K562 (cell line): ENCODE measurements around the gene PADI4. TPM values are rescaled to one million over a fixed set of nuclear protein-coding genes. Genes with fewer than 3 reads are reported as not detected.

Experiments
- ATAC-seq: fragments of 200-7000 bp; cut with Tn5 transposase; 3 replicates; pipeline ENCODE4 v1.9.1; 2020; ENCODE audit warnings: moderate library complexity
- BruUV-seq: library from RNA; stranded (reverse); fragments of 400-500 nt; replicated peaks from 2 replicates; lab custom pipeline; 2021; lab: Mats Ljungman, UMichigan
- CTCF ChIA-PET: fragments of 300-600 bp; formaldehyde crosslinking; extraction: SDS; loops from one replicate; lab custom pipeline; 2021; ENCODE audit warnings: low intra/inter-chr PET ratio; lab: Yijun Ruan, JAX
- POLR2A ChIA-PET: fragments of 300-600, 350-650 bp; sonication (Branson Sonifier 250); formaldehyde crosslinking; extraction: SDS; loops from one replicate; lab custom pipeline; 2021; ENCODE audit warnings: antibody characterized with exemption, inconsistent platforms; lab: Yijun Ruan, JAX
- DNase-seq, 4 experiments: peaks; one replicate each; pipeline versions ENCODE4 v3.0.0 to v3.0.0-alpha.2; 2011 to 2018; ENCODE audit warnings: low spot score in 3 of 4, mixed read lengths in 3 of 4; ENCODE audit errors: extremely low read depth in 1 of 4
- FAIRE-seq: peaks from 2 replicates; lab custom pipeline; 2011; peaks lifted over from hg19 to GRCh38; lab: Jason Lieb, UNC
- H2AFZ ChIP-seq: 2 replicates; pipeline ENCODE4 v1.6.0; 2011; ENCODE audit warnings: low read depth, low read length, control low read depth, inconsistent platforms
- H3K27ac ChIP-seq: fragments of 200-600 bp; 3 replicates; pipeline ENCODE4 v1.8.0; 2011; ENCODE audit warnings: low read depth, mild to moderate bottlenecking, control low read depth, inconsistent platforms, low read length, moderate library complexity, mixed read lengths; ENCODE audit errors: extremely low read depth
- H3K27me3 ChIP-seq, 2 experiments: fragments of 300-600 bp in 1 of 2; 2 replicates in 1 of 2; 3 replicates in 1 of 2; pipeline versions ENCODE4 v1.6.0 to v1.8.0; 2011; ENCODE audit warnings: inconsistent platforms in 2 of 2, low read length in 2 of 2, mild to moderate bottlenecking in 1 of 2, mixed read lengths in 1 of 2, moderate library complexity in 1 of 2; ENCODE audit not compliant: control insufficient read depth in 2 of 2, insufficient read depth in 2 of 2
- H3K36me3 ChIP-seq: fragments of 300-600 bp; 3 replicates; pipeline ENCODE4 v1.8.0; 2011; ENCODE audit warnings: mild to moderate bottlenecking, low read length, inconsistent platforms; ENCODE audit not compliant: control insufficient read depth, insufficient read depth
- H3K4me1 ChIP-seq, 2 experiments: fragments of 200-600 bp in 1 of 2; replicated peaks in 1 of 2; 2 replicates in 1 of 2; 3 replicates in 1 of 2; pipeline versions ENCODE4 v1.5.1 to v1.8.0; 2011; ENCODE audit warnings: inconsistent platforms in 2 of 2, low read length in 2 of 2, mild to moderate bottlenecking in 1 of 2, mixed read lengths in 1 of 2, moderate library complexity in 1 of 2; ENCODE audit not compliant: control insufficient read depth in 2 of 2, insufficient read depth in 2 of 2
- H3K4me2 ChIP-seq: 2 replicates; pipeline ENCODE4 v1.6.1; 2011; ENCODE audit warnings: low read length, control low read depth, inconsistent platforms, mixed read lengths; ENCODE audit not compliant: insufficient read depth
- H3K4me3 ChIP-seq: fragments of 200-600 bp; sonication (generic), shearing (Covaris generic); 2 replicates; pipeline ENCODE4 v1.5.1; 2016; ENCODE audit warnings: control low read depth, inconsistent platforms
- H3K79me2 ChIP-seq: fragments of 200-600 bp; 3 replicates; pipeline ENCODE4 v1.8.0; 2011; ENCODE audit warnings: low read length, inconsistent platforms; ENCODE audit not compliant: control insufficient read depth, insufficient read depth
- H3K9ac ChIP-seq, 2 experiments: 2 replicates each; pipeline versions ENCODE4 v1.6.0 to v1.6.1; 2011; ENCODE audit warnings: low read depth in 2 of 2, low read length in 2 of 2, control low read depth in 1 of 2, inconsistent platforms in 1 of 2, mild to moderate bottlenecking in 1 of 2, mixed read lengths in 1 of 2; ENCODE audit not compliant: insufficient read depth in 1 of 2
- H3K9me1 ChIP-seq: one replicate; pipeline ENCODE4 v1.6.0; 2011; ENCODE audit warnings: inconsistent platforms, mild to moderate bottlenecking, low read length, moderate library complexity; ENCODE audit not compliant: control insufficient read depth, insufficient read depth
- H3K9me3 ChIP-seq: replicated peaks from 2 replicates; pipeline ENCODE4 v1.5.1; 2011; ENCODE audit warnings: low read depth, low read length, inconsistent platforms; ENCODE audit not compliant: control insufficient read depth, insufficient read depth
- H4K20me1 ChIP-seq: replicated peaks from 2 replicates; pipeline ENCODE4 v1.6.1; 2011; ENCODE audit warnings: low read length, inconsistent platforms, mixed read lengths; ENCODE audit not compliant: control insufficient read depth, insufficient read depth
- CHD4 ChIP-seq: fragments of 200-600 bp; sonication (generic); IDR thresholded peaks from 3 replicates; pipeline ENCODE4 v1.6.1; 2012; ENCODE audit warnings: low read depth, mild to moderate bottlenecking, mixed read lengths, low read length, inconsistent platforms; ENCODE audit not compliant: insufficient read depth, insufficient replicate concordance, poor library complexity, severe bottlenecking
- HOXB6 ChIP-seq: fragments of 250-450 bp; sonication (Bioruptor Pico); IDR thresholded peaks from 2 replicates; pipeline ENCODE4 v1.5.1; 2022; ENCODE audit warnings: mild to moderate bottlenecking, borderline replicate concordance
- MNT ChIP-seq, 2 experiments: fragments of 450-650 bp; conservative IDR thresholded peaks; 2 replicates each; pipeline ENCODE4 v1.6.1; 2017; ENCODE audit warnings: mild to moderate bottlenecking in 2 of 2, moderate library complexity in 2 of 2
- PKNOX1 ChIP-seq: fragments of 450-650 bp; IDR thresholded peaks from 2 replicates; pipeline ENCODE4 v1.6.1; 2016
- SP1 ChIP-seq: sonication (generic); formaldehyde crosslinking; IDR thresholded peaks from 2 replicates; pipeline ENCODE4 v1.8.1; 2022; ENCODE audit warnings: mild to moderate bottlenecking, missing genetic modification reagents
- VEZF1 ChIP-seq: fragments of 200-800 bp; sonication (Bioruptor generic); IDR thresholded peaks from 2 replicates; pipeline ENCODE4 v1.6.1; 2017; ENCODE audit warnings: missing genetic modification characterization, missing compliant biosample characterization
- WGBS: fragments of 100-300 bp; shearing (Covaris generic); methylation state at CpG from one replicate; pipeline ENCODE4 v1.1.6; 2016; ENCODE audit warnings: low coverage, mixed read lengths; ENCODE audit not compliant: insufficient coverage; ENCODE audit errors: missing lambda C conversion rate; 5-methylcytosine and 5-hydroxymethylcytosine counted together
- in situ Hi-C: fragments of 300-500 bp; cut with MboI; formaldehyde crosslinking; loops from 4 replicates; pipeline ENCODE4 v1.15.0; 2018; ENCODE audit warnings: inconsistent platforms, mixed read lengths
- intact Hi-C: fragments of 100-400 bp; cut with micrococcal nuclease; formaldehyde crosslinking; loops from 2 replicates; pipeline ENCODE4 v1.14.2; 2022
- polyA plus RNA-seq, 8 experiments: library from polyadenylated mRNA; depleted of rRNA in 4 of 8; stranded (reverse) in 5 of 8; unstranded in 3 of 8; fragments of >200 nt; fragmentation: Nextera tagmentation in 2 of 8; fragmentation: Illumina TruSeq in 1 of 8; extraction: Ambion mirVana in 2 of 8; extraction: Trizol in 1 of 8; gene quantifications; 2 replicates each; pipeline versions ENCODE4 v1.2.1 to v1.2.3, GENCODE V29; 2011 to 2014; ENCODE audit warnings: inconsistent platforms in 1 of 8, missing spikeins in 1 of 8
- total RNA-seq, 7 experiments: library from RNA; depleted of rRNA in 6 of 7; stranded (reverse); fragments of >200 nt in 6 of 7; fragmentation: Illumina TruSeq in 2 of 7; extraction: Trizol in 2 of 7; gene quantifications; 2 replicates each; pipeline versions ENCODE4 v1.2.1 to v1.2.3, GENCODE V29; 2011 to 2021; ENCODE audit warnings: low replicate concordance in 1 of 7
- TF ChIP-seq, protein P1 (sequence below): fragments of 450-650 bp; formaldehyde crosslinking; IDR thresholded peaks from 2 replicates; pipeline ENCODE4 v1.4.0; 2022; ENCODE audit warnings: missing genetic modification characterization
- TF ChIP-seq, protein P2 (sequence below): fragments of 200-400 bp; formaldehyde crosslinking; IDR thresholded peaks from 2 replicates; pipeline ENCODE4 v1.6.1; 2017; ENCODE audit warnings: mild to moderate bottlenecking, low read depth, low read length, moderate library complexity

The PADI4 gene
- total and polyA plus RNA-seq, 9 of the 15 experiments (the other 6 are each of a cell fraction or from before 2014, with no cell fraction given) = 0.22 to 0.33 TPM; not detected in 7

DNA sequence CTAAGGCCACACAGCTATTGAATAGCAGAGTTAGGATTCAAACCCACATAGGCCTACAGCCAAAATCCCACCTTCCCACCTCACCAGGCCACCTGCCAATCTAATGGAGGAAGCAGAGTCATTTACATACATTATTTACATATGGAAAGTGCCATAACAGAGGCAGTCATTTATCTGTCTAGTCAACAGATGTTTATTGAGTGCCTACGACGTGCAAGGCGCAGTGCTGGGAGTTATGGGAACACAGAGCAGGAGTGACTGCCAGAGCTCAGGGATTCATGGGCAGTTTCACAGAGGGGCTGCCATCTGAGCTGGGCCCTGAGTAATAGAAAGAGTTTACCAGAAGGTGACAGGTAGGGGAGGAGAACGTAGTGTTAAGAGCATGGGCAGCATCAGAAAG is 53.7 kb downstream of the PADI4 start:
- Histone ChIP-seq H3K36me3 (no peaks in the 10 kb centered on the region), H3K9me1 (no peaks in the 10 kb centered on the region), H2AFZ (peak overlapping the region; percentile 78; the same call in 1 of the 2 replicates), H3K4me2 (no peak overlapping the region), H3K27ac (no peak overlapping the region), H3K9me3 (no peaks in the 10 kb centered on the region), H3K79me2 (no peaks in the 10 kb centered on the region), H3K4me3 (no peak overlapping the region), H3K4me1 (peaks cover 16 to 20% of the 10 kb centered on the region in 2 experiments; a peak in 4 of 5 replicates), H3K9ac (no peak overlapping the region), H3K27me3 (peaks cover 7 to 17% of the 10 kb centered on the region in 2 experiments), H4K20me1 (no peaks in the 10 kb centered on the region)
- TF ChIP-seq CHD4 (no peak), MNT (conservative IDR thresholded peaks at IDR 0.05) (no peak), VEZF1 (CRISPR knock-in tag) (no peak), SP1 (CRISPR knock-in tag) (no peak), PKNOX1 (peak; percentile 16; the same call in 1 of the 2 replicates), HOXB6 (CRISPR knock-in tag) (no peak)
- TF ChIP-seq, protein P1, sequence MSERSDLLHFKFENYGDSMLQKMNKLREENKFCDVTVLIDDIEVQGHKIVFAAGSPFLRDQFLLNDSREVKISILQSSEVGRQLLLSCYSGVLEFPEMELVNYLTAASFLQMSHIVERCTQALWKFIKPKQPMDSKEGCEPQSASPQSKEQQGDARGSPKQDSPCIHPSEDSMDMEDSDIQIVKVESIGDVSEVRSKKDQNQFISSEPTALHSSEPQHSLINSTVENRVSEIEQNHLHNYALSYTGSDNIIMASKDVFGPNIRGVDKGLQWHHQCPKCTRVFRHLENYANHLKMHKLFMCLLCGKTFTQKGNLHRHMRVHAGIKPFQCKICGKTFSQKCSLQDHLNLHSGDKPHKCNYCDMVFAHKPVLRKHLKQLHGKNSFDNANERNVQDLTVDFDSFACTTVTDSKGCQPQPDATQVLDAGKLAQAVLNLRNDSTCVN (CRISPR knock-in tag) = no peak
- TF ChIP-seq, protein P2, sequence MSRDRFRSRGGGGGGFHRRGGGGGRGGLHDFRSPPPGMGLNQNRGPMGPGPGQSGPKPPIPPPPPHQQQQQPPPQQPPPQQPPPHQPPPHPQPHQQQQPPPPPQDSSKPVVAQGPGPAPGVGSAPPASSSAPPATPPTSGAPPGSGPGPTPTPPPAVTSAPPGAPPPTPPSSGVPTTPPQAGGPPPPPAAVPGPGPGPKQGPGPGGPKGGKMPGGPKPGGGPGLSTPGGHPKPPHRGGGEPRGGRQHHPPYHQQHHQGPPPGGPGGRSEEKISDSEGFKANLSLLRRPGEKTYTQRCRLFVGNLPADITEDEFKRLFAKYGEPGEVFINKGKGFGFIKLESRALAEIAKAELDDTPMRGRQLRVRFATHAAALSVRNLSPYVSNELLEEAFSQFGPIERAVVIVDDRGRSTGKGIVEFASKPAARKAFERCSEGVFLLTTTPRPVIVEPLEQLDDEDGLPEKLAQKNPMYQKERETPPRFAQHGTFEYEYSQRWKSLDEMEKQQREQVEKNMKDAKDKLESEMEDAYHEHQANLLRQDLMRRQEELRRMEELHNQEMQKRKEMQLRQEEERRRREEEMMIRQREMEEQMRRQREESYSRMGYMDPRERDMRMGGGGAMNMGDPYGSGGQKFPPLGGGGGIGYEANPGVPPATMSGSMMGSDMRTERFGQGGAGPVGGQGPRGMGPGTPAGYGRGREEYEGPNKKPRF = no peak
- intact Hi-C loops = no loop called here
- ChIA-PET CTCF (no interaction called here), POLR2A (no interaction called here)
- ATAC-seq = no peak
- no peak for FAIRE-seq
- DNase-seq = no peak
- in situ Hi-C loops = no loop called here
- WGBS = 43% methylated on average over 4 of the region's 4 CpGs
- BruUV-seq = no TSS peak
